Activated CD8-positive, alpha-beta T cell treated with anti-CD3 and anti-CD28 coated beads, Interleukin-2, amount 10 ng/mL, durations not matched to agents 7 days and 5 days (primary cell): ENCODE measurements around the gene PDE9A. TPM values are rescaled to one million over a fixed set of nuclear protein-coding genes. Genes with fewer than 3 reads are reported as not detected.

ENCODE experiments used
- ATAC-seq: fragments of 150-1000 bp; cut with Tn5 transposase; one replicate; pipeline ENCODE4 v1.10.0; 2021; ENCODE audit warnings: moderate library complexity
- CTCF ChIA-PET: fragments of 350-600 bp; sonication (Branson Sonifier 250); formaldehyde crosslinking; loops from one replicate; lab custom pipeline; 2021; ENCODE audit warnings: antibody characterized with exemption; lab: Charles Lee
- POLR2A ChIA-PET: fragments of 350-600 bp; sonication (Branson Sonifier 250); formaldehyde crosslinking; loops from one replicate; lab custom pipeline; 2021; ENCODE audit warnings: antibody characterized with exemption; lab: Charles Lee
- DNase-seq: peaks from one replicate; pipeline ENCODE4 v3.0.0-alpha.2; 2020
- H3K27ac Mint-ChIP-seq: one replicate; pipeline ENCODE4 v1.8.0; 2021; ENCODE audit warnings: mild to moderate bottlenecking, mixed read lengths
- H3K27me3 Mint-ChIP-seq: one replicate; pipeline ENCODE4 v1.8.0; 2021; ENCODE audit warnings: low read depth, mixed read lengths
- H3K36me3 Mint-ChIP-seq: one replicate; pipeline ENCODE4 v1.8.0; 2021; ENCODE audit warnings: low read depth, mixed read lengths
- H3K4me1 Mint-ChIP-seq: one replicate; pipeline ENCODE4 v1.8.0; 2021; ENCODE audit warnings: low read depth, mixed read lengths
- H3K4me3 Mint-ChIP-seq: one replicate; pipeline ENCODE4 v1.8.0; 2021; ENCODE audit warnings: mild to moderate bottlenecking, mixed read lengths
- H3K9me3 Mint-ChIP-seq: one replicate; pipeline ENCODE4 v1.8.0; 2022; ENCODE audit warnings: mixed read lengths; ENCODE audit not compliant: insufficient read depth
- total RNA-seq, 2 experiments: library from RNA; stranded (reverse); gene quantifications; one replicate each; pipeline ENCODE4 v1.2.3, GENCODE V29; 2021

The PDE9A gene
- total RNA-seq, 2 experiments from 2014 or later, result 8.3 to 10.8 TPM

- peaks cover 7% of the 10 kb centered on the region for H3K36me3 Mint-ChIP-seq
- POLR2A ChIA-PET, result no interaction called here
- CTCF ChIA-PET, result interaction anchor here (3.5 kb wide), 1 partner anchor 228 kb away, joined by 34 read pairs; no protein-coding TSS in a partner anchor
Observed at GRCh38 chr21:42819861-42820615, 166.6 kb downstream of the PDE9A start.

GRCh38 chr21:42820616-42821465 lies 167.4 kb downstream of the PDE9A start:
- peaks cover 7% of the 10 kb centered on the region for H3K36me3 Mint-ChIP-seq
- no peaks in the 10 kb centered on the region for H3K4me1 Mint-ChIP-seq
- H3K27me3 Mint-ChIP-seq, result peaks cover 12% of the 10 kb centered on the region
- ATAC-seq (no peak), DNase-seq (no peak)
- POLR2A ChIA-PET, result no interaction called here
- H3K27ac Mint-ChIP-seq, result peak overlapping the region; percentile 37
- no peak overlapping the region for H3K4me3 Mint-ChIP-seq
- H3K9me3 Mint-ChIP-seq, result peaks cover 5% of the 10 kb centered on the region
- CTCF ChIA-PET, result interaction anchor here (1.0 to 3.5 kb wide), 4 partner anchors 10 to 228 kb away, joined by 3 to 34 read pairs (median 6); no protein-coding TSS in a partner anchor

More at GRCh38 chr21:42819861-42820615, 166.6 kb downstream of the PDE9A start:
- Mint-ChIP-seq H3K4me3 (no peak overlapping the region), H3K27me3 (peaks cover 4% of the 10 kb centered on the region), H3K4me1 (no peaks in the 10 kb centered on the region), H3K27ac (peak overlapping the region; percentile 37), H3K9me3 (peaks cover 7% of the 10 kb centered on the region)
- DNase-seq (no peak), ATAC-seq (no peak)

Other genes with a start within 250 kb of the PDE9A start
- gene UBASH3A, start 249.7 kb upstream of the PDE9A start, total RNA-seq, result 10 to 100 TPM; 68.7 to 74.0 TPM
- not detected for gene RSPH1, start 157.4 kb upstream of the PDE9A start, total RNA-seq
- 10 to 100 TPM; 18.9 to 19.2 TPM for gene SLC37A1, start 139.8 kb upstream of the PDE9A start, total RNA-seq
- 10 to 100 TPM; 35.6 to 40.9 TPM for gene WDR4, start 225.9 kb downstream of the PDE9A start, total RNA-seq
- 10 to 100 TPM; 27.7 to 28.1 TPM for gene NDUFV3, start 239.7 kb downstream of the PDE9A start, total RNA-seq